ENCODE measurements around the gene STRIP1.

The STRIP1 gene

GRCh38 chr1:109990302-109990653 is 44.1 kb upstream of the STRIP1 start:
- DNase-seq (ENCODE audit: low spot score), result no peak
- in situ Hi-C loops (cut with MboI; ENCODE audit: low pct_unique_long_range_greater_than_20kb, low sequenced_read_pairs, unreplicated experiment), result loop anchor here (25.0 kb wide), 1 partner anchor 453 kb away; the partner anchor contains the start of genes GNAI3 and GPR61
- TF ChIP-seq CTCF (IDR thresholded peaks at IDR 0.05; ENCODE audit: extremely low read depth, insufficient read depth, missing control alignments), result no peak

GRCh38 chr1:109991400-109991925 is 43.0 kb upstream of the STRIP1 start:
- DNase-seq (ENCODE audit: low spot score), result no peak
- no peak for TF ChIP-seq CTCF (IDR thresholded peaks at IDR 0.05; ENCODE audit: extremely low read depth, insufficient read depth, missing control alignments)
- in situ Hi-C loops (cut with MboI; ENCODE audit: low pct_unique_long_range_greater_than_20kb, low sequenced_read_pairs, unreplicated experiment), result loop anchor here (25.0 kb wide), 1 partner anchor 454 kb away; the partner anchor contains the start of genes GNAI3 and GPR61

GRCh38 chr1:109993885-109994284 is 40.5 kb upstream of the STRIP1 start:
- no peak for TF ChIP-seq CTCF (IDR thresholded peaks at IDR 0.05; ENCODE audit: extremely low read depth, insufficient read depth, missing control alignments)
- in situ Hi-C loops (cut with MboI; ENCODE audit: low pct_unique_long_range_greater_than_20kb, low sequenced_read_pairs, unreplicated experiment), result loop anchor here (25.0 kb wide), 1 partner anchor 457 kb away; the partner anchor contains the start of genes GNAI3 and GPR61
- no peak for DNase-seq (ENCODE audit: low spot score)

GRCh38 chr1:109994654-109995053 is 39.8 kb upstream of the STRIP1 start:
- no peak for TF ChIP-seq CTCF (IDR thresholded peaks at IDR 0.05; ENCODE audit: extremely low read depth, insufficient read depth, missing control alignments)
- no peak for DNase-seq (ENCODE audit: low spot score)
- in situ Hi-C loops (cut with MboI; ENCODE audit: low pct_unique_long_range_greater_than_20kb, low sequenced_read_pairs, unreplicated experiment), result loop anchor here (25.0 kb wide), 1 partner anchor 457 kb away; the partner anchor contains the start of genes GNAI3 and GPR61

DNA sequence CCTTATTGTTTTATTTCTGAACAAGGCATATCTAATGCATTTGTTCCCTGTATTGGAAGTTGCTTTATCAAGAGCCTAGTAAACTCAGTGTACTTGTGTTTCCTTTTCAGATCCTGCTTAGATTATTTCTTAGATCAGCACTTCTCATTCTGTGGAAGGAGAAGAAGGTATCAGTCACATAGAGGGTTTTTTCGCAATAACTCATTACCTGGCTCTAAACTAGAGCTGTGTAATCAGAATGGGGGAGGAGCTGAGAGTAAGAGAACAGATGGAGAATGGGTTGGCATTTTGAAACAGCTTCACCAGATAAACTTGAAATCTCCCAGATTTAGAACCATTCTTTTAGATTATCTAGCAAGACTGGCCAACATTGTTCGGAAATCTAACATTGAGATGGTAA is 38.9 kb upstream of the STRIP1 start:
- no peak for TF ChIP-seq CTCF (IDR thresholded peaks at IDR 0.05; ENCODE audit: extremely low read depth, insufficient read depth, missing control alignments)
- in situ Hi-C loops (cut with MboI; ENCODE audit: low pct_unique_long_range_greater_than_20kb, low sequenced_read_pairs, unreplicated experiment), result loop anchor here (25.0 kb wide), 1 partner anchor 458 kb away; the partner anchor contains the start of genes GNAI3 and GPR61
- no peak for DNase-seq (ENCODE audit: low spot score)

DNA sequence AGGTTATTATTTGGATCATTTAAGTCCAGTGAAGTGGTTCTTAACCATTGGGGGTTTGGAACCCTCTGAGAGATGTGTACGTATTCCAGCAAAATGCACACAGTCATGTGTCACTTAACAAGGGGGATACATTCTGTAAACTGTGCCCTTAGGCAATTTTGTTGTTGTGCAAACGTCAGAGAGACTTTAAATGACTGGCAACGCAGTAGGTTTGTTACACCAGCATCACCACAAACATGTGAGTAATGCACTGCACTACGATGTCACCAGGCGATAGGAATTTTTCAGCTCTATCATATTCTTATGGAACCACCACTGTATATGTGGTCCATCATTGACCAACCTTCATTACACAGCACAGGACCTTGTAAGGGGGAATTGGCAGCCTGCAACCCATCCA is 37.9 kb upstream of the STRIP1 start:
- no peak for DNase-seq (ENCODE audit: low spot score)
- in situ Hi-C loops (cut with MboI; ENCODE audit: low pct_unique_long_range_greater_than_20kb, low sequenced_read_pairs, unreplicated experiment), result loop anchor here (25.0 kb wide), 1 partner anchor 459 kb away; the partner anchor contains the start of genes GNAI3 and GPR61
- no peak for TF ChIP-seq CTCF (IDR thresholded peaks at IDR 0.05; ENCODE audit: extremely low read depth, insufficient read depth, missing control alignments)

Data from GM13977 (cell line).